ENCODE data around the gene ZNF107.

ZNF107 gene

Small RNA genes within 50 kb of the gene (small RNA-seq; reads per million reads assigned to genes)
- 0.54 reads per million for gene MIR6839 (ENCODE audit: insufficient read depth)

Measured in mesendoderm (in vitro differentiated cells).